ENCODE measurements around the gene NKIRAS2.

GRCh38 chr17:41977991-41978390, 41.9 kb upstream of the NKIRAS2 start:
- no peak for TF ChIP-seq CTCF (IDR thresholded peaks at IDR 0.05; ENCODE audit: low read depth, low read length, missing input control)
- TF ChIP-seq RXRA (IDR thresholded peaks at IDR 0.05) = no peak
- TF ChIP-seq ZBTB33 (IDR thresholded peaks at IDR 0.05) = no peak
- TF ChIP-seq YY1 (IDR thresholded peaks at IDR 0.05) = no peak
- no peak for TF ChIP-seq TAF1 (conservative IDR thresholded peaks at IDR 0.05)
- no peak for TF ChIP-seq JUND (IDR thresholded peaks at IDR 0.05)
- TF ChIP-seq REST (IDR thresholded peaks at IDR 0.05) = no peak
- TF ChIP-seq ATF3 (IDR thresholded peaks at IDR 0.05) = no peak
- TF ChIP-seq RAD21 (IDR thresholded peaks at IDR 0.05) = no peak
- TF ChIP-seq MAX (IDR thresholded peaks at IDR 0.05) = no peak
